HG03066 (cell line): ENCODE results near the gene TIMM29.
"Not testable (repeated sequence)": the region's sequence is repeated elsewhere in the genome, so short reads cannot be mapped to it uniquely, and the experiment has no call there.

Experiments
- ATAC-seq: cut with Tn5 transposase; IDR thresholded peaks from one replicate; pipeline ENCODE4 v1.9.1; 2021; ENCODE audit warnings: low read depth; ENCODE audit not compliant: unreplicated experiment

The TIMM29 gene

GRCh38 chr19:10935371-10936059 lies 6.9 kb downstream of the TIMM29 start:
- no peak for ATAC-seq

- no peak for ATAC-seq
These were observed 8.1 kb downstream of the TIMM29 start for GRCh38 chr19:10936661-10937084.

DNA sequence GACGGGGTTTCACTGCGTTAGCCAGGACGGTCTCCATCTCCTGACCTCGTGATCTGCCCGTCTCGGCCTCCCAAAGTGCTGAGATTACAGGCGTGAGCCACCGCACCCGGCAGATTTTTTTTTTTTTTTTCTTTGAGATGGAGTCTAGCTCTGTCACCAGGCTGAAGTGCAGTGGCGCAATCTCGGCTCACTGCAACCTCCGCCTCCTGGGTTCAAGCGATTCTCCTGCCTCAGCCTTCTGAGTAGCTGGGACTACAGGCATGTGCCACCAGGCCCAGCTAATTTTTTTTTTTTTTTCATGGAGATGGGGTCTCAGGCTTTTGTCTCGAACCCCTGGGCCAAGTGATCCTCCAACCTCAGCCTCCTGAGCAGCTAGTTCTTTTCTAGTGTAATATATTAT lies 13.0 kb downstream of the TIMM29 start:
- not testable (repeated sequence) for ATAC-seq

- not testable (repeated sequence) for ATAC-seq
These were observed 14.8 kb downstream of the TIMM29 start for GRCh38 chr19:10943412-10943811.

DNA sequence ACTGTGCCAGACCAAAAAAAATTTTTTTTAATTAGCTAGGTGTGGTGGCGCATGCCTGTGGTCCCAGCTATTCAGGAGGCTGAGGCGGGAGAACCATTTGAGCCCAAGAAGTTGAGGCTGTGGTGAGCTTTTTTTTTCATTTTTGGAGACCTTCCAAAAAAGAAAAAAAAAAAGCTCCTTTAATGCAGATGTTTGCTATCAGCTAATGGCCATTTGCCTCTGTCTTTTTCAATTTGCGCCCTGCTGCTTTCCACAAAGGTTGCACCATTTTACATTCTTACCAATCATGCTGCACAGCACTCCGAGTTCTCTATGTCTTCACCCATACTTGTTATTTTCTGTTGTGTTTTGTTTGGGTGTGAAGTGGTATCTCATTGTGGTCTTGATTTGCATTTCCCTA lies 16.7 kb downstream of the TIMM29 start:
- ATAC-seq = no peak

- ATAC-seq = no peak
These were observed 18.5 kb downstream of the TIMM29 start for GRCh38 chr19:10946958-10947657.

DNA sequence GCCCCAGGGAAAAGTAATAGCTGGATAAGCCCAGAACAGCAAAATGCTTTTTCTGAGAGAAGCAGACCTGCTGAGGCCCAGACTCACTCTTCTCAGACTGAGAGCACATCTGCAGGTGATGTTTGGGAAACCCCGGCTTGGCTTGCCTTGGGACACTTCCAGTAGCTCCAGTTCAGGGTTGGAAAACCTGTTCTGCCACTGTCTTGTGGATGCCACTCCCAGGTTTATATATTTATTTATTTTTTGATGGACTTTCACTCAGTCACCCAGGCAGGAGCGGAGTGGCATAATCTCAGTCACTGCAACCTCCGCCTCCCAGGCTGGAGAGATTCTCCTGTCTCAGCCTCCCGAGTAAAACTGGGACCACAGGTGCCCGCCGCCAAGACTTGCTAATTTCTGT lies 24.2 kb downstream of the TIMM29 start:
- no peak for ATAC-seq

- not testable (repeated sequence) for ATAC-seq
These were observed 30.8 kb downstream of the TIMM29 start for GRCh38 chr19:10959277-10959968.

DNA sequence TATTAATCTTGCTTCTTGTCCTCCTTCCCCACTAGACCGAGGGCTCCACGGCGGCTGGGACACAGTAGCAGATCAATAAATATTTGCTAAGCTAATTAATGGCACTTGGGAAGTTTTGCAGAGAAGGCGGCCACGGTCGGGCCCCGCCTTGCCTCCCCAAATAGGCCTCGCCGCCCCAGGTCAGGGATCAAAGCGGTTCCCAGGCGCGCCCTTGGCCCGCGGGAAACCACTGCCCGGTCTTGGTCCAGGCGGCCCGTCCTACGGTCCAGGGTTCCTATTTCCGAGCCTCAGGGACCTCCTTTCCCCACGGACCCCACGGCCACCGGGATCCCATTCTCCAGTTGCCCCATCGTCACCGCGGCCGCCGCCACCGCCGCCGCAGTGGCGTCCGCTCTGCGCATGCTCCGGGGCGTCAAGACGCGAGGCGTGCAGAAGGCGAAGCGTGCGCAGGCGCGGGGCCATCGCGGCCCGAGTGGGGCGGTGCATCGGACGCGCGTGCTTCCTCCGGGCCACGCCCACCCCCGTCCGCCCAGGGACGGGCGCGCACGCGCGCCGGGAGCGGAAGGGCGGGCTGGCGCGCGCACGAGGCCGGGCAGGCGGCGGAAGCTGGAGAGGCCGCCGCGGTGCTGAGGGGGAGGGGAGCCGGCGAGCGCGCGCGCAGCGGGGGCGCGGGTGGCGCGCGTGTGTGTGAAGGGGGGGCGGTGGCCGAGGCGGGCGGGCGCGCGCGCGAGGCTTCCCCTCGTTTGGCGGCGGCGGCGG lies 31.9 kb downstream of the TIMM29 start, which contains the start of gene SMARCA4:
Gene SMARCA4 (plus strand): TSS at position 717 of the 759 bp plus-strand sequence. CDS start 23,122 bp downstream, outside the sequence.
- ATAC-seq = peak; percentile 58

GRCh38 chr19:10961073-10961860 lies 32.7 kb downstream of the TIMM29 start:
- ATAC-seq = peak; percentile 31

GRCh38 chr19:10962863-10963262 lies 34.3 kb downstream of the TIMM29 start:
- ATAC-seq = no peak

- no peak for ATAC-seq
These were observed 35.3 kb downstream of the TIMM29 start for GRCh38 chr19:10963865-10964264.

DNA sequence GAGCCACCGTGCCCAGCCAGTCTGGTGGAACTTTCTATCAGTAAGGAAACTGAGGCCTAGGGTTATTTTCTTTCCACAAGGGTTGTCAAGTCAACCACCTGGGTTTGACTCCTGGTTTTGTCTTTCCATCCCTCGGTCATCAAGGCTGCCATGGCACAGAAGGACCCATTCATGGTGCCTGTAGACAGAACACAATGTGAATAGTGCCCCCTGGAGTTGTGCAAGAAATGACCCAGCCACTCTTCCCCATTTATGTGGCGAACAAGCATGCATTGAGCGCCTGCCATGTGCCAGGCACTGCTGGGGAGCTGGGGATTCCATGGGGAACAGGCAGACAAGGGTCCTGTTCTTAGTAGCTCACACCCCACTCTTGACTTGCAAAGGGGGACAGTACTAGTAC lies 36.3 kb downstream of the TIMM29 start:
- ATAC-seq = no peak

DNA sequence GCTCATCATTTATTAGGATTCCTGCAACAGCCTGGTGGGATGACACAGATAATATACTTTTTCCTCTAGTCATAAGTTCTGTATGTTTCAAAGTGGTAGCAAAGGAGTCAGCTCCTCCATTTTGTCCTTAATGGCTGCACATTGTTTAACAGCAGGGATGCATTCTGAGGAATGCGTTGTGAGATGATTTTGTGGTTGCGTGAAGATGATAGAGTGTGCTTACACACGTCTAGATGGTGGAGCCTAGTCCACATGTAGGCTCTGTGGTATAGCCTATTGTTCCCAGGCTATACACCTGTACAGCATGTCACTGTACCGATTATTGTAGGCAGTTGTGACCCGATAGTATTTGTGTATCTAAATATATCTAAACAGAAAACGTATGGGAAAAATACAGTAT lies 36.8 kb downstream of the TIMM29 start:
- ATAC-seq = no peak

DNA sequence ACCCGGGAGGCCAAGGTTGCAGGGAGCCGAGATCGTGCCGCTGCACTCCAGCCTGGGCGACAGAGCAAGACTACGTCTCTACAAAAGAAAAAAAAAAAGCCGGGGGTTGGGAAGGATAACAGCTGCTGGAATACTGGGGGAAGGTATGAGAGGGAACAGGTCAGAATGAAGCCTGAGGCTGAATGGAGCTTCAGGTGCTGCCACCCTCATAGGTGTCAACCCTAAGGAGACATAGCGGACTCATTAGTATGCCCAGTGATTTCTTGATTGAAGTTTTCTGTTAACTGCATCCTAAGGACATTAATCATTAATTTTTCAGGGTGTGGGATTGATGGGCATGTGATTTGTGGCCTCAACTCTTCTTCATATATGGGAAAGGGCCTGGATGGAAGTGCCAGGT lies 38.2 kb downstream of the TIMM29 start:
- no peak for ATAC-seq

DNA sequence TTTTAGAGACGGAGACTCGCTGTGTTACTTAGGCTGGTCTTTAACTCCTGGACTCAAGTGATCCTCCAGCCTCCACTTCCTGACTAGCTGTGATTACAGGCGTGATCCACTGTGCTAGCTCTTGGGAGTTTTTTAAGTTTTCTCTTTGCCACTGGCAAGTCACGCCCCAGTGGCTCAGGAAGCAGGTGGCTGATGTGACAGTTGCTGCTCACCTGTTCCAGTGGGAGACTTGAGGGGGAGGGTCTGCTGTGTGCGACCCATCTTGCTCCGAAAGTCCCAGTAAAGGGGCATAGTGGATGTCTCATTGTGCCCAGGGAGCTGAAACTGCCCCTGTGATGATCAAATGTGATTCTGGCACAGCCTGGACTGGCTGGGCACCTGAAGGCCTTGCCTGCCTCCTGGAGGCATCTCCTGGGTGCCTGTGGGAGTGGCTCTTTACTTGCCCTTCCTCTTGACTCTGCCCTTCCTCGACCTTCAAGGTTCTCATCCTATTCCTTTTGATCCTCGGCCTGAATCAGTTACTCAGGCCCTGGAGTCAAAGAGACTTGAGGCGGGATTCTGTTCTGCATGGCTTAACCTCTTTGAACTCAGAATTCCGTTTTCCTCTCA lies 40.0 kb downstream of the TIMM29 start:
- no peak for ATAC-seq

GRCh38 chr19:10971107-10971726 lies 42.6 kb downstream of the TIMM29 start:
- ATAC-seq = no peak

- ATAC-seq = no peak
These were observed 46.9 kb downstream of the TIMM29 start for GRCh38 chr19:10975374-10976130.
